ENCODE data around the gene LILRB4. TPM values are rescaled to one million over a fixed set of nuclear protein-coding genes. Genes with fewer than 3 reads are reported as not detected.
"Not testable (repeated sequence)": the region's sequence is repeated elsewhere in the genome, so short reads cannot be mapped to it uniquely, and the experiment has no call there.

LILRB4 gene
- total RNA-seq, 1 donor from 2014 or later = not detected

DNA sequence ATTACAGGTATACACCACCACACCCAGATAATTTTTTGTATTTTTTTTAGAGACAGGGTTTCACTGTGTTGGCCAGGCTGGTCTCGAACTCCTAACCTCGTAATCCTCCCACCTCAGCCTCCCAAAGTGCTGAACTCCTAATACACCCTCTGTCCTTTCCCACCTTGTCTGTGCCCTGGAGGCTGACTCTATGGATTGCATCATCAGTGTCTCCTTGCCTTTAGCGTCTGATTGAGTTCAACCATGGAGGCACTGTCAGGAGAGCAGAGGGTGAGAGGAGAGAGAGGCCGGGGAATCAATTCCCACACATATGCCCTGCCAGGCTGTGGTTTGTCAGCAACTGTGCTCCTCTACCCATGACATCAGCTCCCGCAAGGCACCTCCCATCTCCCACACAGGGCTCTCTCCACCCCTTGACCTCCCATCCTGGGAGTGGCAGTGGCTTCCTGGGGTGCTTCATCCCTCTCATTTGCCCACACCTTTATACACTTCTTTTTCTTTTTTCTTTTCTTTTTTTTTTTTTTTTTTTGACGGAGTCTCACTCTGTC is 12.6 kb upstream of the LILRB4 start:
- DNase-seq (ENCODE audit: low read depth) = no peak

DNA sequence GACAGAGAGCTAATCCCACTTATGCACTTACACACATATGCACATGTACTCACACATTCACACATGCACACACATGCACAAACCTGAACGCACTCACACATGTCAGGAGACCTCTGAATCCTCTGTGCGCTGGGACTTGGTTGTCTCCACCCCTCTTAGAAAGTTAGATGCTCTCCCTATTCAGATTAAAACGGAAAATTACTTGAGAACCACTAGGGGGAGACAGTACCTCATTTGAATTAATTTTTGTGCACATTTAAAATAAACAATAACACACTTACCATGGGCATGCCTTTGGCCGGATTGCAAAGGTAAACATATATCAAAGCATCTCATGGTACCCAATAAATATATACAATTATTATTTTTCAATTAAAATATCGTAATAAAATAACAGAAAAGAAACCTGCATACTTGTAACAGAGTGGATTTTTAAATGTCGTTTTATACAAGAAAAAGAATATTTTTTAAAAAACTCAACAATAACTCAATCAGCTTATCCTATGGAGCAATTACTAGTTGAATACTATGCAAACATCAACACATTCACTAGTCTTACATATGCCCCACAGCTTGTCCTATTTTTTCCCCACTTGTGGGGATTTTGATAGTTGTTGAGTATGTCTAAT is 9.5 kb upstream of the LILRB4 start:
- DNase-seq (ENCODE audit: low read depth) = no peak

DNA sequence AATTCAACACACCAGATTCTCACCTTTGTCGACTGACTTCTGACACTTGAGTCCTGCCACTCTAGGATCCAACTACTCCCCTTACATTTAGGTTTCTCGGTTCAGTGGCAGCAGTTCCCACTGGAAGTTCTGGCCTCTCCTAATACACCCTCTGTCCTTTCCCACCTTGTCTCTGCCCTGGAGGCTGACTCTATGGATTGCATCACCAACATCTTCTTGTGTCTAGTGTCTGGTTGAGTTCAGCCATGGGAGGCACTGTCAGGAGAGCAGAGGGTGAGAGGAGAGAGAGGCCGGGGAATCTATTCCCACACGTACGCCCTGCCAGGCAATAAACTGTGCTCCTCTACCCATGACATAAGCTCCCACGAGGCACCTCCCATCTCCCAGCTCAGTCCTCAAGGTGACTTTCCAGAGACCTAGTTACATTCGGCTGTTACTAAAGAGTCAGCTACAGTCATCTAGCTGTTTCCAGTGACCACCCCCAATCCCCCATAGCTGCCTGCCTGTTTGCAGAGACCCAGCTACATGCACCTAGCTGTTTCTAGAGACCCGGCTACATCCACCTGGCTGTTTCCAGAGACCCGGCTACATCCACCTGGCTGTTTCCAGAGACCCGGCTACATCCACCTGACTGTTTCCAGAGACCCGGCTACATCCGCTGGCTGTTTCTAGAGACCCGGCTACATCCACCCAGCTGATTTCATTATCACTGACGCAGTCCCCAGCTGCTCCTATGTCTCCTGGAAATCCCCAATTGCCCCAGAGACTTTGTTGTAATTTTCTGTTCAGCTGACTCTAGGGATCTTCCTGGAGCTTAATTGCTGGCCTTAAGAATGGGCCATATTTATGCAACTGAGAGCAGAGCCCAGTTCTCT is 8.1 kb upstream of the LILRB4 start:
- DNase-seq (ENCODE audit: low read depth) = no peak

DNA sequence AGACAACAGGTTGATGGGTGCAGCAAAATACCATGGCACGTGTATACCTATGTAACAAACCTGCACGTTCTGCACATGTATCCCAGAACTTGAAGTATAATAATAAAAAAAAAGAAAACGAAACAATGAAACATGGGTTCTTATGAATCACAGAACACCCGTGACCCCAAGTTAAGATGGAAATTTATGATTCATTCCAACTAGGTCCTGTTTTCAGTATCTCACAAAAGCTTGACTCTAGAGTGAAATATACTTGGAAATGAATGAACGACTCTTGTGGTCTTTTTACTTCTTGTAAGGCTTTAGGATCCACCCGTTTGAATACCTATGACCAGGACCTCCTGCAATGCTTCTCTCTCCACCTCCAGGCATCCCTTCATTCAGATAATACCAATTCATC is 3.5 kb upstream of the LILRB4 start:
- DNase-seq (ENCODE audit: low read depth) = no peak

DNA sequence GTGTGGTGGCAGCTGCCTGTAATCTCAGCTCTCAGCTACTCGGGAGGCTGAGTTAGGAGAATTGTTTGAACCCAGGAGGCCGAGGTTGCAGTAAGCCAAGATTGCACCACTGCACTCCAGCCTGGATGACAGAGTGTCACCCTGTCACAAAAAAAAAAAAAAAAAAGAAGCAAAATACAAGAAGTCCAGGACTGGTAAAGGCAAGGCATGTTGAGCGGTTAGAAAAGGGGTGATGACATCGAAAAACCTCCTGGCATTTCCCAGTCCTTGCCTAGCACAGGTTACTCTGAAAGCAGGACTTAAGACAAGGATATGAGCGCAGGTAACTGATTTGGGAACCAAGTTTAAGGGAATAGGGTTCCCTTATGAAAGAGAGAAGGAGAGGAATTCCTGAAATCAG is 2.5 kb upstream of the LILRB4 start:
- no peak for DNase-seq (ENCODE audit: low read depth)

DNA sequence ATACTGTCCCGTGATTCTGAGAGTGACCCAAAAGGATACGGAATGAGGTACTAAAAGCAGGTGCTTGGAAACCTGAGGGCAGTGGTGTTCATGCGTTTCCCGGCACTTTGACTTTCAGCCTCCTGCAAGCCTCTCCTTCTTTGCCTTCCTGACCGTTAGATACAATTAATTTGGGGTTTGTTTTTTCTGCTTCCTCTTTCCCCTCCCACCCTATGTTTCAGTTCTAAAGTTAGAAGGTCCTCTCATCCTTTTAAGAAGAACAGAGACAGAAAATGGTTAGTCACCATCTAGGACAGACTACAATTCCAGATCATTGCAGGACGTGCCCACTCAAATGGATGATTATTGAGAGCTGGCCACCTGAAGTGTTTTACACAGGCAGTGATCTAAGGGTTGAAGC is 1.8 kb upstream of the LILRB4 start:
- DNase-seq (ENCODE audit: low read depth) = no peak

DNA sequence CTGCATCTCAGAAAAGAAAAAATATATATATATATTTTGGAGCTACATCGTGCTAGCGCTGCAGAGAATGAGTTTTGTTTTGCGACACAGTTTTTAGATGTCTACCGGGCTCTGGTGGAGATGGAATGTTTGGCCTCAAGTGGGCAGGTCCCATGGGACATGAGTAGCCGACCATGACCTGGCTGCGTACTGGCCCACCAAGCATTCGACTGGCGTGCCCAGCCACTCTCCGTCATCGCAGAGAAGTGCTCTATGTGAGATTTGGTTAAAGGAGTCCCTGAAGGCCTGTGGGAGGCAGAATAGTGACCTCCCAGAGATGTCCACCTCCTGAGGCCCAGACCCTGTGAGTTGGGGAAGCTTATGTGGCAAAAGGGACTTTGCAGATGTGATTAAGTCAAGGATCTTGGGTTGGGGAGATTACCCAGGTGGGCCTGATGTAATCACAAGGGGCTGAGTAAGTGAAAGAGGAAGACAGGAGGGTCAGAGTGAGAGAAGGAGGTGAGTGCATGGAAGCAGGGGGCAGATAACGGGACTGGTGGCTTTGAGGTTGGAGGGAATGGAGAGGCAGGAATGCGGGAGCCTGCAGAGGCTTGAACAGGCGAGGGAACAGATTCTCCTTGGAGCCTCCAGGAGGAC is 821 bp upstream of the LILRB4 start:
- DNase-seq (ENCODE audit: low read depth) = no peak

DNA sequence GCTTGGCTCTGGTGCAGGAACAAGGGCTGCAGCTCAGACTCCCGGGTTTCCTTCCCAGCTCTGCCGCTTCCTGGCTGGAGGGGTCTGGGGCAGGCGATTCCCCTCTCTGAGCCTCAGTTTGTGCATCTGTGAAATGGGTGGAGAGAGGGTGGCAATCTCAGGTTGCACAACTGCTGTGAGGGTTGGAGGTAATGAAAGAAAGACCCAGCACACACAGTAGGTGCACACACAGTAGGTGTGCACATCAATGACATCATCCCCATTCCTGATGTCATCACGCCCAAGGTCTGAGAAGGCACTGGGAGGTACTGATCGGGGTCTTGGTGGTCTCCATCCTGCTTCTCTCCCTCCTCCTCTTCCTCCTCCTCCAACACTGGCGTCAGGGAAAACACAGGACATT is 2.7 kb downstream of the LILRB4 start:
- DNase-seq (ENCODE audit: low read depth) = no peak

DNA sequence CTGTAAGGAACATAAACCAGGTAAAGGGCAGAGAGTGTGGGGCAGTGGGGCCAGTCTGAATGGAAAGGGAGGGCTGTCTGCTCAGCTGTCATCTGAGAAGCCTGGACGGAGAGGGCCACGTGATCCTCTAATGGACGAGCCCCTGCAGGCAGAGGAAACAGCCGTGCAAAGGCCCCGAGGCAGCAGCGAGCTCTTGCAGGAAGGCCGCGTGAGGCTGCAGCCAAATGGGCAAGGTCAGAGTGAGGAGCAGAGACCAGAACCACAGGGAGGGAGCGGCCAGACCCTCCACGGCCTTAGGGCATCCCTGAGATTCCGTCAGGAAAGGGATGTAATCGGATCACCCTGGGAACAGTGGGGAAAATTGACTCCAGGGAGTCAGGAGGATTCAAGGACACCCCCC is 4.4 kb downstream of the LILRB4 start:
- no peak for DNase-seq (ENCODE audit: low read depth)

DNA sequence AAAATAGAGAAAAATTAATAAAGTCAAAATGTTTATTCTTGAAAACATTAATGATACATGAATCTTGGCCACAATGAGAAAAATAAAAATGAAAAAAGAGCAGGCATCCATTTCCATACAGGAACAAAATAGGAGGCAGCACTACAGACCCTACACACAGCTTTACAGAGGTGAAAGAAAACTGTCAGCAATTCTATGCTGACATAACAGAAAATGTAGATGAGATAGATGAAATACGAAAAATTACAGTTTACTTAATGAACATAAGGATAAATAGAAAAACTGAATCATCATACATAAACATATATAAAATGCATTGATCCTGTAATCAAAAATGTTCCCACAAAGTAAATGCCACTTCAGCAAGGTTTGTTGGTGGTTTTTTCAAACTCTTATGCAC is 5.6 kb downstream of the LILRB4 start:
- no peak for DNase-seq (ENCODE audit: low read depth)

DNA sequence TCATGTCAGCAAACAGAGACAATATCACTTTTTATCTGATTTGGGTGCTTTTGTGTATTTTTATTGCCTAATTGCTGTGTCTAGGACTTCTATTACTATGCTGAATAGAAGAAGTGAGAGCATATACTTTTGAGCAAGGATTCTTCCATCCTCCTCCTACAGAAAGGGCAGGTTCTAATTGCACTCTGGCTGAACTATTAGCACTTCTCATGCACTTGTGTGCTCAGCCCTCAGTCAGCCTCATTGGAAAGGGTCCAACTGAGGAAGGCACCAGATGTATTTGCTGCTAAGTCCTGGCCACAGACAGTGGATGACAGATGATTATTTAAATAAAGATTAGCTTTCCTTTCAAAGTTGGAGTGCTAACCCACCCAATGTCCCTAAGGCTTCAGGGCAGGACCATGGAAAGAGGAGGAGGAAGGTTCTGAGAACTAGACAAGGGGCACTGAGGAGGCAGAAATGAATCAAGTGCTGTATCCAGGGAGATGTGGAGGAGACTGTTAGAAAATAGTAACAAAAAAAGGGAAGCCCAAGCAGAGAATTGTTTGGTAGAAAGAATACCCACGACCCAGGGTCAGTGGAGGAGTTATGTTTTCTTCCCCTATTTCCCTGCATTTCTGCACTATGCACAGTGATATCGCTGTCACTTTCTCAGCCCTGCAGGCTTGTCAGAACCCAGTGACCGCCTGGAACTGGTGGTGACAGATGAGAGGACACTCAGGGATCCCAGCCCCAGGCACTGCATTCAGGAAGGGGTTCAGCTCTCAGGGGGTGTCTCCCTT is 8.0 kb downstream of the LILRB4 start:
- no peak for DNase-seq (ENCODE audit: low read depth)

DNA sequence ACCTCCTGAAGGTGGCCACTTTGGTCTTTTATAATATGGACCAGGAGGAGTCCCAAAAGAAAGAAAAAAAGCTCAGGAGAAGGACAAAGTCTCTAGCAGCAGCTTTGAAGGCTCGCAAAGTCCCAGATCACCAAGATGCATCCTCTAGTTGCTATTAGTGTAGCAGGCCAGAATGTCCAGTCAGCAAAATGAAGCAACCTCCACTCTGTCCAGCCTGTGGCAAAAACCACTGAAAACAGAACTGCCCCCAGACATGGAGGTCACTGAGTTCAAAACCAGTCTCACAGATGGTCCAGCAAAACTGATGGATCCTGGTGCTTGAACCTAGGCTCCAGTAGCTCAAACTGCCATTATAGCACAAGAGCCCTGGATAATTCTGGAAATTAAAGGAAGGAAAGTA is 10.4 kb downstream of the LILRB4 start:
- no peak for DNase-seq (ENCODE audit: low read depth)

DNA sequence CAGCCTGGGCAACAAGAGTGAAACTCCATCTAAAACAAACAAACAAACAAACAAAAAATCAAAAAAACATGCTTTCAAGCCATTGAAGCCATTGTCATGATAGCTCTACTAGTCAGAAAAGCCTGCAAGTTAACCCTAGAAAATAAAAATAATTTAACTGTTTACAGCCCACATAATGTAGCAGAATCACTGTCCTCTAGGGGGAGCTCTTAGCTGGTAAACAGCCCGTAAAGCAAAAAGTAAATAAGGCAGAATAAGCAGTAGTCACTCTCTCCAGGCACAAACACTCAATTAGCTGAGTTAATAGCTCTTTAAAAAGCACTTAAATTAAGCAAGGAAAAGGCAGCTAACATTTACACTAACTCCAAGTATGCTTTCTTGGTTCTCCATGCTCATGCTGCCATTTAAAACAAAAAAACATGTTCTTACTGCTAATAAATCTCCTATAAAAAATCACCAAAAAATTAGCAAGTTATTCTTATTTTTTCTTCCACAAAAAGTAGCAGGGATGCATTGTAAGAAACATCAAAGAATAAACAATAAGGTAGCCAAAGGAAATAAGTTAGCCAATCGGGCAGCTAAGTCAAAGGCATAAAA is 11.3 kb downstream of the LILRB4 start:
- no peak for DNase-seq (ENCODE audit: low read depth)

DNA sequence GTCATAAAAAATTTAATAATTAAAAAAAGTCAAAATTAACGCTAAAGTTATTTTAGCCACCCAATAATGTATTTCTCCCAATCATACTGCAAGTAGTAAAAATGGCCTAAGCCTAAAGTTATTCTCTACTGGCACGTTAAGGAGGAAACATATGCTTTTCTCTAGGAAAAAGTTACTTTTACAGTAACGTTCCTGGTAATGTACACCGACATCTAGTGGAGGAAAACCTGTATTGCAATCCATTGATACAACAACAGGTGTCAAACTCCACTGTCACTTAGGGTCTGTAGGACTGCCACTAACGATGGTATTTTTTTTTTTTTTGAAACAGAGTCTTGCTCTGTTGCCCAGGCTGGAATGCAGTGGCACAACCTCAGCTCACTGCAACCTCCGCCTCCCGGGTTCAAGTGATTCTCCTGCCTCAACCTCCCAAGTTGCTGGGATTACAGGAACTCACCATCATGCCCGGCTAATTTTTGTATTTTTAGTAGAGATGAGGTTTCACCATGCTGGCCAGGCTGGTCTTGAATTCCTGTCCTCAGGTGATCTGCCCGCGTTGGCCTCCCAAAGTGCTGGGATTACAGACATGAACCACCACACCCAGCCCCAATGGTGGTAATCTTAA is 13.5 kb downstream of the LILRB4 start:
- peak; percentile 18 for DNase-seq (ENCODE audit: low read depth)

DNA sequence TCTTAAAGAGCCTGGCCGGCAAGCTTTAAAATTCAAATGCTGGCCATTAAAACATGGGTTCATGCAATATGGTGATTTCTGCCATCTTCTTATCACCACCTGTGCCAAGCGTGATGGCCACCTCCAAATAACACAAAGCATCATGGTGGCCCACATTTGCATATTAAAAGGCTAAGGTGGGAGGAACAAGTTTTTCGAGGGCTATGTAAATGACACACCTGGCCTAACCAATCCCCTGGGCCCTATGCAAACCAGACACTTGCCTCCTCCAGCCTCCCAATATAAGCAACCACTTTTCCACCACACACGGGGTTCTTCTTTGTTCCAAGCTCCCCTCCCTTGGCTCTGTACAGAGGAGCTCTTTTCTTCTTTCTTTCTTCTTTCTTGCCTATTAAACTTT is 14.4 kb downstream of the LILRB4 start:
- no peak for DNase-seq (ENCODE audit: low read depth)

DNA sequence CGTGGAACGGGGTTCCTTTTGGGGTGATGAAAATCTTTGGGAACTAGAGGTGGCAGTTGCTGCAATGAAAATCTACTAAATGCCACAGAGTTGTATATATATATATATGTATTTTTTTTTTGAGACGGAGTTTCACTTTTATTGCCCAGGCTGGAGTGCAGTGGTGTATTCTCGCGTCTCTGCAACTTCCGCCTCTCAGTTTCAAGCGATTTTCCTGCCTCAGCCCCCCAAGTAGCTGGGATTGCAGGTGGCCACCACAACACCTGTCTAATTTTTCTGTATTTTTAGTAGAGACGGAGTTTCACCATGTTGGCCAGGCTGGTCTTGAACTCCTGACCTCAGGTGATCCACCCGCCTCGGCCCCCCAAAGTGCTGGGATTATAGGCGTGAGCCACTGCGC is 18.8 kb downstream of the LILRB4 start:
- not testable (repeated sequence) for DNase-seq (ENCODE audit: low read depth)

DNA sequence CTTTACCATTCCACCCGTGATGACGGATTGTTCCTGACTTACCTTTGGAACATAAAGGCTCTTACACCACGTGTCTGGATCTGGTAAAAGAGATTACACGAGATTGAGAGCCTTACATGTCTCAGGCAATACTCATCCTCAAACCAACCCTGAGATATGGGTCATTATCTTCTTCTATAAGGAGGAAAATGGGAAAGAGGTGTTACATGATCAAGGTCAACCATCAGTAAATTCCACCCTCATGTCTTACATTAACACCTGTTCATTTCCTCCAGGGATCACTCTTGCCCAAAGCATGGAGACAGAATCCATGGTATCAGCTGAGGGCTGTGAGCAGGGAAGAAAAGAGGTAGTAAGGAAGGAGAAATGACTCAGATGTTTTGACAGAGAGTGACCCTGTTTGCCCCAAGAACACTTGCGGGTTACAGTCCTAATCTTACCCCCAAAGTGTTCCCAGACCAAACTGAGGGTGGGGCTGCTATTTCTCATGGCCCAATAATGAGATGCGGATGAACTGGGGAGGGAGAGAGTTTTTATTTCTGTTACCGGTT is 19.6 kb downstream of the LILRB4 start:
- DNase-seq (ENCODE audit: low read depth) = no peak

DNA sequence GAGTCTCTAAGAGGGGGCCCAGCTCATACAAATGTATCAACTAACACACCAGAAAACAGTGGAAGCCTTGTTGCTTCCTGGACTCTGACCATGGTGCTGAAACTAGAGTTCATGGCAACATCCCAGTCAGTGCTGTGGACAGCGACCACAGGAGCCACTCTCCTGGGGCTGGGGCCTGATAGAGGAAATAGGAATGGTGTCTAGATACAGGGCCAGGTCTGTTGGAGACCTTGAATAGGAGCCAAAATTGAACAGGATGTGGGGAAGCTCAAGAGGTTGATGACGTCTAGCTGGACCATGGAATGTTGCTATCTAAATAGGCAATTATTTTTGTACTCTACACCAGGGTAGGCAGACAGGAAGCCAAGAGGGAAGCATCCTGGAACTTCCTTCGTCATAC is 21.7 kb downstream of the LILRB4 start:
- DNase-seq (ENCODE audit: low read depth) = no peak

DNA sequence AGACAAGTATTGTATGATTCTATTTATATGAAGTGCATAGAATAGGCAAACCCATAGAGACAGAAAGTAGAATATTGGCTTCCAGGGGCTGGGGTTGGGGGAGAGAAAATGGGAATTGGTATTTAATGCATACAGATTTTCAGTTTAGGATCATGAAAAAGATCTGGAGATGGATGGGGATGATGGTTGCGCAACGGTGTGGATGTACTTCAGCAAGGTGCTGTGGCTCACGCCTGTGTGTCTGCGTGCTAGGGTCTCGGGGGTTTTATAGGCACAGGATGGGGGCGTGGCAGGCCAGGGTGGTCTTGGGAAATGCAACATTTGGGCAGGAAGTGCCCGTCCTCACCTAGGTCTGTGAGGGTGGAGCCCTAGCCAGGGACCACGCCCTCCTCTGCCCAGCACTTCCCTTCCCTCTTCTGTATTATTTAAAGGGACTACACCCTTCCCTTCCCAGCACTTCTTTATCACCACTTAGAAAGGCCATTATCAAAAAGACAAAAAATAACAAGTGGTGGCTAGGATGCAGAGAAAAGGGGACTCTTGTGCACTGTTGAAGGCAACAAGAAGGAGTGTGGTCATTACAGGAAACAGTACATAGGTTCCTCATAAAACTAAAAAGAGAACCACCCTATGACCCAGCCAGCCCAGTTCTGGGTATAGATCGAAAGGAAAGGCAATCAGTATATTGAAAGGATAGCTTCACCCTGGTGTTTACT is 29.0 kb downstream of the LILRB4 start:
- DNase-seq (ENCODE audit: low read depth) = no peak

DNA sequence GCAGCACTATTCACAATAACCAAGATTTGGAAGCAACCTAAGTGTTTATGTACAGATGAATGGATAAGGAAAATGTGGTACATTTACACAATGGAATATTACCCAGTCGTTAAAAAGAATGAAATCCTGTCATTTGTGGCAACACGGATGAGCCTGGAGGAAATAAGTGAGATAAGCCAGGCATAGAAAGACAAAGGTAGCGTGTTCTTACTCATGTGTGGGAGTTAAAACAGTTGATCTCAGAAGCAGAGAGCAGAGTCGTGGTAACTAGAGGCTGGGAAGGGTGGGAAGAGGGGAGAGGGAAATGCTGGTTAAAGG is 29.5 kb downstream of the LILRB4 start:
- DNase-seq (ENCODE audit: low read depth) = no peak

All from renal cortical epithelial cell (primary cell).